ENCODE data around the gene RDH13.

The RDH13 gene

DNA sequence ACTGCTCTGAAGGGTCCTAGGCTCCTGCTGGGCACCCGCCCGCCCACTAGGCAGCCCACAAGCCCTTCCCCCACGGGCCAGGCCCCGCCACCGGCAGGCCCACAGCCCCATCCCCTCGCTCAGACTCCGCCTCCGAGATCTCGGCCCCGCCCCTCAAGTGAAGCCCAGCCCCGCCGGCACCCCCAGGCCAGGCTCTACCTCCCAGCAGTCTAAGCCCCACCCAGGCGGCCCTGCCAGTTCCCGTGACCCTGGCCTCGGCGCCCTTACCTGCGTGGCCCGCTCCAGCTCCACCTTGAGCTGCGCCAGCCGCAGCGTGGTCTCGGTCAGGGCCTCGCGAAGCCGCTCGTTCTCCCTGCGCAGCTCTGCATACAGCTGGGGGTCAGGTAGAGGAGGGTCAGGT is 29.0 kb upstream of the RDH13 start:
- no peak for DNase-seq (ENCODE audit: low read depth)

GRCh38 chr19:55091126-55091910 is 28.4 kb upstream of the RDH13 start:
- DNase-seq (ENCODE audit: low read depth): no peak

DNA sequence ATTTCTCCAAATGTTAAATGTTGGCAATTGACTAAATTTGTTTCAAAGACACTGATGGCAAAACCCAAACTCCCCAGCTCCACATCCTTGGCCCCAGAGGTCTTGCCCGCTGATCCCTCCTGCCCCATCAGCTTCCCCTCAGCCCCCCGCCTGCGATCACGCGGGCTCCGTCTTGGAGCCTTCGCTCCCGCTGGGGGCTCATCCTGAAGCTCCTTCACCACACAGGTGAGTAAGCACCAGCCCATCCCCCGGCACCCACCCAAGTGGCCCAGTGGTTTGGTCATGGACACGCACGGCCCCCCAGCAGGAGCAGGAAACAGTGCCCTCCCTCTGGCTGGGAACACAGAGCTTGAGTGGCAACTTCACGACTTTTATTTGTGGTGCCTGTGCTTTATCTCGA is 27.6 kb upstream of the RDH13 start:
- no peak for DNase-seq (ENCODE audit: low read depth)

GRCh38 chr19:55089342-55089944 is 26.5 kb upstream of the RDH13 start:
- no peak for DNase-seq (ENCODE audit: low read depth)

GRCh38 chr19:55088543-55089341 is 25.8 kb upstream of the RDH13 start:
- peak; percentile 48 for DNase-seq (ENCODE audit: low read depth)

DNA sequence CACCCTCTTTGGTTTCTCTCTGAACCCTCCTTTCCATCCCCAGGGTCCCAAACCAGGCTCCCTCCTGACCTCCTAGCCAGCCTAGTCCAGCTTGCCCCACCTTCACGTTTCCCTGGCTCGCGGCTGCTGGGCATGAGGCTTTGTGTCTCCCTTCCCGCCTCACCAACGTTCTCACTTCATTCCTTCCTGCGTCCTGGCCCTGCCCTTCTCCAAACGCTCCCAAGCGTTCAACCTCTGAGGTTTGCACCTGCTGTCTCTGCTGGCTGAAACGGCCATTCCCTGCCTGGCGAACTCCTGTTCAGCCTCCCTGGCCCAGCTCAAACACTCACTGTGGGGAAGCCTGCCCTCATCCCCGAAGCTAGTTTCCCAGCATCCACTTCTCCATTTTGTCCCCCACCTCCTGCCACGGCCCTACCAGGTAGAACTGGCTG is 25.1 kb upstream of the RDH13 start:
- DNase-seq (ENCODE audit: low read depth): no peak

GRCh38 chr19:55087542-55087901 is 24.6 kb upstream of the RDH13 start:
- peak; percentile 48 for DNase-seq (ENCODE audit: low read depth)

DNA sequence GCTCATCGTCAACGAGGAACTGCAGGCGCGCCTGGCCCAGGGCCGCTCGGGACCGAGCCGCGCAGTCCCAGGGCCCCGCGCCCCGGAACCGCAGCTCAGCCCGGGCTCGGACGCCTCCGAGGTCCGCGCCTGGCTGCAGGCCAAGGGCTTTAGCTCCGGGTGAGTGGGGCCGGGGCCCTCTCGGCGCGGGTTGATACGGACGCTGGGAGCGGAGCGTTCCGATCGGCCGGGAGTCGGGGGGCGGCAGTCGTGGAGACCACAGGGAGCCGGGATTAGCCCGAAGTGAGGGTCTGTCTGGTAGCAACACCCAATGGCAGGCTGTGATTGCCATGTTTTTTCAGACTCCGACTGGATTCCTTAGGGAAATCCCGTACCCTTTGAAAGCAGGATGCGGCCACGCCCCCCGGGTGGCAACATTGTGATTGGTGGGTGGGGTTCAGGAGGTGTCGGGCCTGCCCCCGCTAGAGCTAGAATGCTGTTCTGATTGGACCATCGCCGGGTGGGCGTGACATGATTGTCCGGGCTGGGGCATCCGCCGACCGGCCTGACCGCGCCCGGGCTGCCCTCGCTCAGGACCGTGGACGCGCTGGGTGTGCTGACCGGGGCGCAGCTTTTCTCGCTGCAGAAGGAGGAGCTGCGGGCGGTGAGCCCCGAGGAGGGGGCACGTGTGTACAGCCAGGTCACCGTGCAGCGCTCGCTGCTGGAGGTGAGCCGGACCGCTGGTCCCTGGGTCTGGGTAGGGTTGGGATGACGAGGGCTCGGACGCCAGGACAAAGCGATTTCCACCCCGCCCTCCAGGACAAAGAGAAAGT is 24.0 kb upstream of the RDH13 start:
- DNase-seq (ENCODE audit: low read depth): peak; percentile 93

- DNase-seq (ENCODE audit: low read depth): no peak
Measured at GRCh38 chr19:55085923-55086715, 23.2 kb upstream of the RDH13 start.

DNA sequence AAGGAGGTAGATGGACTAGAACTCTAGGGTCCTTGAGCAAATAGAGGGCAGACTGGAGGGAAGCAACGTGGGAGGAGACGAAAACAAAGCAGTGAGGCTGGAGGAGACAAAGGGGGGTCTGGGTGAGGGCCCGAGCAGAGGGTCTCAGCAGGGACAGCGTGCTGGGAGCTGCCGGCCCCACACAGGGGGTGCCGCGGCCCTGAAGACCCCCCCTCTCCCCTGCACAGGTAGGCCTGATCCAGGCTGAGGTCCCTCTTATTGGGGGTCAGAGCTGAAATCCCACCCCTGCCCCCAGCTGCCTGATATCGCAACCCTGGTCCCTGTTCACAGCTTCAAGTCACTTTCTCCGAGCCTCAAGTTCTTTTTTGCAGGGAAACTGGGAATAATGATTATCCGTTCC is 21.5 kb upstream of the RDH13 start:
- DNase-seq (ENCODE audit: low read depth): no peak

DNA sequence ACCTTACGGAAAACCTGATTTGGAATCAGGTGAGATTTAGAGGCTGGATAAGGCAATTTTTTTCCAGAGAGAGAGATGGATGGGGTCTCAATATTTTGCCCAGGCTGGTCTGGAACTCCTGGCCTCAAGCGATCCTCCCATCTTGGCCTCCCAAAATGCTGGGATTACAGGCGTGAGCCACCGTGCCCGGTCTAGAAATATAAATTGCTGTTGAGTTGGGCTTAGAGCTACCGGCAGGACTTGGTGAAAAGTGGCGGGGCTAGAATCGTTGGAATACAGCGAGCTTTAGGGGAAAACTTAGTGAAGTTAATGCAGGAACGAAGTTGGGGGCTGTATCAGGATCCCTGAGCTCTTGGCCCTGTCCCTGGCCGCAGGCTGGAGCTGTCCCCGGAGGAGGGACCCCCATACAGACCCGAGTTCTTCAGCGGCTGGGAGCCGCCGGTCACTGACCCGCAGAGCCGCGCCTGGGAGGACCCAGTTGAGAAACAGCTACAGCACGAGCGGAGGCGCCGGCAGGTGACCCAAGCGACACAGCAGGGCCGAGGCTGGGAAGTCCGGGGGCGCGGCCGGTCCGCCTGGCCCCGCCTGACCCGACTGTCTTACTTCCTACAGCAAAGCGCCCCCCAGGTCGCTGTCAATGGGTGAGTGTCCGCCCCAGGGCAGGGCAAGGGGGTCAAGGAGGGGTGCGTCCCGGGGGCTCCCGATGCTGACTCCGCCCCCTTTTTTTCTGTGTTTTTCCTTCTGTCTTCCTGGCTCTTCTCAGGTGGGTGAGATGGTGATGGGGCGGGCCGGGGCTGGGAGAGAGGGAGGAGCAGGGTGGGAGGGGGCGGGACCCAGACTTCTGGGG is 20.3 kb upstream of the RDH13 start:
- DNase-seq (ENCODE audit: low read depth): no peak

DNA sequence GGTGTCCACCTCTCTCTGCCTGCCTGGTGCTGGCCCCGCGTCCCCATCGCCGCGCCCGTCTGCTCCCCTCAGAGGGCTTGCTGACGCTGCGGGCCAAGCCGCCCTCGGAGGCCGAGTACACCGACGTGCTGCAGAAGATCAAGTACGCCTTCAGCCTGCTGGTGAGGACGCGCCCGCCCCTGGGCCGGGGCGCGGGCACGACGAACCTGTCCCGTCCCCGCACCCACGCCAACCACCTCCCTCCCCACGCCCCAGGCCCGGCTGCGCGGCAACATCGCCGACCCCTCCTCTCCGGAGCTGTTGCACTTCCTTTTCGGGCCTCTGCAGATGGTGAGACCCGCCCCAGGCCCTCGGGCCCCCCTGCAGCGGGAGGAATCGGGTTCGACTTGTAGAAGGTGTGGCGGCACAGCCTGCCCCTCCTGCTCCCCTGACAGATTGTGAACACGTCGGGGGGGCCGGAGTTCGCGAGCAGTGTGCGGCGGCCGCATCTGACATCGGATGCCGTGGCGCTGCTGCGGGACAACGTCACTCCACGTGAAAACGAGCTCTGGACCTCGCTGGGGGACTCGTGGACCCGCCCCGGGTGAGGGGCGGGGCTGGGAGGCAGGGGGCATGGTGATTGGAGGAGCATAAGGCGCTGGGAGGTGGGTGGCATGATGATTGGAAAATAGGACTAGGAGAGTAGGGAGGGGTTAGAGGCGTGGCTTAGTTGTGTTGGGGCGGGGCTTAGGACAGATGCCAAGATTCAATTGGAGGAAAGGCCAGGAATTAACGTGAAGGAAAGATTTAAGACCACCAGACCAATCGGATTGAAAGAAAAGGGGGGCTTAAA is 19.3 kb upstream of the RDH13 start:
- DNase-seq (ENCODE audit: low read depth): peak; percentile 70

DNA sequence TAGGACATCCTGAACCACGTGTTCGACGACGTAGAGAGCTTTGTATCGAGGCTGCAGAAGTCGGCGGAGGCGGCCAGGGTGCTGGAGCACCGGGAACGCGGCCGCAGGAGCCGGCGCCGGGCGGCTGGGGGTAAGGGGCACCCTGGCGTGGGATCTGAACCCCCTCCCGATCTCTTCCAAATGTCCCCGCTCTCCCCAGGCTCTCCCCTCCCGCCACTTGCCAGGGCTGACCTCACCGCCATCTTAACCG is 18.7 kb upstream of the RDH13 start:
- DNase-seq (ENCODE audit: low read depth): no peak

GRCh38 chr19:55080968-55081769 is 18.2 kb upstream of the RDH13 start:
- DNase-seq (ENCODE audit: low read depth): peak; percentile 81

DNA sequence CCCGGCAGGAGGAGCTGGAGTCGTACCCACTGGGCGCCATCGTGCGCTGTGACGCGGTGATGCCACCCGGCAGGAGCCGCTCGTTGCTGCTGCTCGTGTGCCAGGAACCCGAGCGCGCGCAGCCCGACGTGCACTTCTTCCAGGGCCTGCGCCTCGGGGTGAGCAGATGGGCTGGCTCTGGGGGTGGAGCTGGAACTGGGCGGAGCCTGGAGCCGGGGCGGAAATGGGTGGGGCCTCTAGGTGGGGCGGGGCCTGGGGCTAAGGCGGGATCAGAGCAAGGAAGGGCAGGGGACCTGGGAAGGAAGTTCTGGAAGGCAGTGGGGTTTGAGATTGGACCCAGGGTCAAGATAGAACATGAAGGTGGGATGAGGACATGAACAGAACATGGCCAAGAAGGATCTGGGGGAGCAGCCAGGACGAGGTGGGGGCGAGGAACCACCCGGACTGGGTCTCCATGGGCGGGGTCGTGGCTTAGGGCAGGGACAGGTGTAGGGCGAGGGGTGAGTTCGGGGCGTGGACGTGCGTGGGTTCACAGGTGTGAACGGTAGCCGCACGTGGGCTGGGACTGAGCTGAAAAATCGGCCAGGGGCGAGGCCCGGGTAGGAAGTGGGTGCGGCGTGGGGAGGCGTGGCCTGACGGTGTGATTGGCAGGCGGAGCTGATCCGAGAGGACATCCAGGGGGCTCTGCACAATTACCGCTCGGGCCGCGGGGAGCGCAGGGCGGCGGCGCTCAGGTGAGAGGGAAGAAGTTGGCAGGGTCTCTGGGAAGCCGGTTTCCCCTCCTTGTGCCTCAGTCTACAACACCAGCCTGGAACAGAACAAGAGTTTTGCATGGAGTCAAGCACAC is 17.4 kb upstream of the RDH13 start:
- peak; percentile 74 for DNase-seq (ENCODE audit: low read depth)

GRCh38 chr19:55079400-55080038 is 16.6 kb upstream of the RDH13 start:
- DNase-seq (ENCODE audit: low read depth): no peak

DNA sequence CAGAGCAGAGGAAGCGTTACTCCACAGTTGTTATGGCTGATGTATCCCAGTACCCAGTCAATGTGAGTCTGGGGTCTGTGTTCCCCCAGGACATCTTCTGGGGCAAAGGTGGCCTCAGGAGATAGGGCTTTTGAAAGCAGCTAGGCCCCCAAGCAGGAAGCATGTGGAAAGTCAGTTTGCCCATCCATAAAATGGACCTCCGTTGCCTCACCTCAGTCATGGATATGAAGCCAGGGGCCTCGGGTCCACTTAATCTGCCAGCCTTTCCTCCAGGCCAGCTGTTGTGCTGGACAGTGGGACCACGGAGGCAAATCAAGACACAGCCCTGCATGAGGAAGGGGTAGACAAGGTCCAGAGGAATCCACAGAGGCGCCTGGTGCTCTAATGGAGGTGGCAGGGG is 16.0 kb upstream of the RDH13 start:
- DNase-seq (ENCODE audit: low read depth): no peak

- no peak for DNase-seq (ENCODE audit: low read depth)
Measured at GRCh38 chr19:55077106-55077505, 14.2 kb upstream of the RDH13 start.
